Right cardiac atrium (tissue), 5 donors: Measurements from ENCODE around the gene KATNB1. TPM values are rescaled to one million over a fixed set of nuclear protein-coding genes. Genes with fewer than 3 reads are reported as not detected.
"Not testable (repeated sequence)": the region's sequence is repeated elsewhere in the genome, so short reads cannot be mapped to it uniquely, and the experiment has no call there.

Source experiments
- ATAC-seq, 2 donors: fragments of 200-7000 bp; cut with Tn5 transposase; one replicate each; pipeline versions ENCODE4 v1.8.0 to v1.9.1; 2020; ENCODE audit warnings: moderate library complexity in 2 of 2, mild to moderate bottlenecking in 1 of 2
- DNase-seq, 3 donors: peaks; one replicate each; pipeline ENCODE4 v3.0.0-alpha.2; 2020
- H3K27ac ChIP-seq: one replicate; pipeline ENCODE4 v1.5.1; 2013; ENCODE audit warnings: mild to moderate bottlenecking, low read length, control low read depth, moderate library complexity
- H3K27me3 ChIP-seq: one replicate; pipeline ENCODE4 v1.6.1; 2013; ENCODE audit not compliant: control insufficient read depth, insufficient read depth
- H3K4me1 ChIP-seq: one replicate; pipeline ENCODE4 v1.6.1; 2013; ENCODE audit warnings: low read length; ENCODE audit not compliant: control insufficient read depth, insufficient read depth
- H3K4me3 ChIP-seq: one replicate; pipeline ENCODE4 v1.5.1; 2013; ENCODE audit warnings: low read length, control low read depth
- H3K9me3 ChIP-seq: one replicate; pipeline ENCODE4 v1.6.1; 2013; ENCODE audit warnings: low read length; ENCODE audit not compliant: control insufficient read depth
- WGBS: extraction: QIAGEN DNeasy Blood & Tissue Kit; methylation state at CpG from one replicate; pipeline ENCODE4 v1.1.7; 2013; 5-methylcytosine and 5-hydroxymethylcytosine counted together
- intact Hi-C, 4 donors: fragments of 100-400 bp; cut with DNase I; formaldehyde crosslinking; loops; one replicate each; pipeline versions ENCODE4 v1.11.0 to v1.14.0; 2022 to 2023
- polyA plus RNA-seq: library from polyadenylated mRNA; stranded (reverse); fragments of 200-250 nt; gene quantifications from one replicate; pipeline ENCODE4 v1.2.3, GENCODE V29; 2013
- total RNA-seq, 4 donors: library from RNA; stranded (reverse); fragmentation: NEBNext Ultra II Directional; extraction: Animal tissue kit (Norgen Biotek cat#: 25700); gene quantifications; one replicate each; pipeline ENCODE4 v1.2.1, GENCODE V29; 2021
- donor health status: healthy with polysubstance abuse.
- donor health status: DM: no; HTN: yes; CAD: no.
- donor health status: DM: no; HTN: no; CAD: no.
- donor health status: DM: no; HTN: yes; CAD: no; lungs with severe emphysema.
- donor health status: DM: yes; HTN: yes; CAD: no.

Gene KATNB1
- total and polyA plus RNA-seq, 5 donors: 8.4 to 16.3 (median 12.0) TPM

- no peaks in the 10 kb centered on the region for H3K27me3 ChIP-seq
- H3K4me3 ChIP-seq: no peak overlapping the region
- H3K4me1 ChIP-seq: no peaks in the 10 kb centered on the region
- 66% methylated on average over 4 of the region's 4 CpGs for WGBS
- intact Hi-C loops: no loop called here
- ATAC-seq: no peak
- H3K9me3 ChIP-seq: no peaks in the 10 kb centered on the region
- no peak overlapping the region for H3K27ac ChIP-seq
- DNase-seq: no peak
Measured at GRCh38 chr16:57727610-57728009, 8.0 kb upstream of the KATNB1 start.

GRCh38 chr16:57728336-57729181 is 7.0 kb upstream of the KATNB1 start:
- 96% methylated on average over 14 of the region's 14 CpGs for WGBS
- no peaks in the 10 kb centered on the region for H3K4me1 ChIP-seq
- no peak for ATAC-seq
- no peaks in the 10 kb centered on the region for H3K27me3 ChIP-seq
- no peak overlapping the region for H3K27ac ChIP-seq
- no peak for DNase-seq
- no peaks in the 10 kb centered on the region for H3K9me3 ChIP-seq
- intact Hi-C loops: no loop called here
- no peak overlapping the region for H3K4me3 ChIP-seq

- DNase-seq (no peak), ATAC-seq (no peak)
- 92% methylated on average over 1 of the region's 1 CpG for WGBS
- Histone ChIP-seq H3K27me3 (no peaks in the 10 kb centered on the region), H3K4me3 (no peak overlapping the region), H3K27ac (no peak overlapping the region), H3K4me1 (no peaks in the 10 kb centered on the region), H3K9me3 (no peaks in the 10 kb centered on the region)
- intact Hi-C loops: no loop called here
Measured at GRCh38 chr16:57729182-57729484, 6.4 kb upstream of the KATNB1 start.

- not testable (repeated sequence) for H3K9me3 ChIP-seq, H3K27me3 ChIP-seq, H3K4me1 ChIP-seq, ATAC-seq, H3K27ac ChIP-seq, DNase-seq, H3K4me3 ChIP-seq
- intact Hi-C loops: loop anchor here in 1 of 4 donors (10.0 kb wide), 1 partner anchor 145 kb away; no protein-coding TSS in a partner anchor
- WGBS: 96% methylated on average over 6 of the region's 6 CpGs
Measured at GRCh38 chr16:57729852-57730251, 5.7 kb upstream of the KATNB1 start.

GRCh38 chr16:57730771-57731730 is 4.5 kb upstream of the KATNB1 start:
- no peaks in the 10 kb centered on the region for H3K9me3 ChIP-seq
- intact Hi-C loops: loop anchor here in 1 of 4 donors (10.0 kb wide), 1 partner anchor 146 kb away; no protein-coding TSS in a partner anchor
- H3K27me3 ChIP-seq: no peaks in the 10 kb centered on the region
- ATAC-seq: no peak
- H3K4me3 ChIP-seq: no peak overlapping the region
- H3K4me1 ChIP-seq: no peaks in the 10 kb centered on the region
- no peak overlapping the region for H3K27ac ChIP-seq
- 62% methylated on average over 13 of the region's 13 CpGs for WGBS
- no peak for DNase-seq

- Histone ChIP-seq H3K27ac (no peak overlapping the region), H3K27me3 (no peaks in the 10 kb centered on the region), H3K4me3 (no peak overlapping the region), H3K4me1 (no peaks in the 10 kb centered on the region), H3K9me3 (no peaks in the 10 kb centered on the region)
- WGBS: 49% methylated on average over 2 of the region's 2 CpGs
- intact Hi-C loops: loop anchor here in 1 of 4 donors (10.0 kb wide), 1 partner anchor 147 kb away; no protein-coding TSS in a partner anchor
- ATAC-seq: no peak
- DNase-seq: no peak
Measured at GRCh38 chr16:57732037-57732436, 3.5 kb upstream of the KATNB1 start.

GRCh38 chr16:57732714-57733113 is 2.9 kb upstream of the KATNB1 start:
- intact Hi-C loops: loop anchor here in 1 of 4 donors (10.0 kb wide), 1 partner anchor 148 kb away; no protein-coding TSS in a partner anchor
- Histone ChIP-seq H3K4me3 (no peak overlapping the region), H3K27ac (no peak overlapping the region), H3K9me3 (no peaks in the 10 kb centered on the region), H3K27me3 (no peaks in the 10 kb centered on the region), H3K4me1 (no peaks in the 10 kb centered on the region)
- 67% methylated on average over 2 of the region's 2 CpGs for WGBS
- ATAC-seq: no peak
- DNase-seq: no peak

GRCh38 chr16:57734308-57734924 is 1.2 kb upstream of the KATNB1 start:
- WGBS: 59% methylated on average over 20 of the region's 20 CpGs
- ATAC-seq (no peak), DNase-seq (no peak)
- intact Hi-C loops: loop anchor here in 1 of 4 donors (10.0 kb wide), 1 partner anchor 150 kb away; no protein-coding TSS in a partner anchor
- no peaks in the 10 kb centered on the region for H3K4me1 ChIP-seq
- no peaks in the 10 kb centered on the region for H3K27me3 ChIP-seq
- peak overlapping the region; percentile 94 for H3K27ac ChIP-seq
- no peaks in the 10 kb centered on the region for H3K9me3 ChIP-seq
- peak overlapping the region; percentile 73 for H3K4me3 ChIP-seq

GRCh38 chr16:57734925-57735754 is 430 bp upstream of the KATNB1 start:
- Histone ChIP-seq H3K27me3 (no peaks in the 10 kb centered on the region), H3K4me3 (peak overlapping the region; percentile 73), H3K27ac (peak overlapping the region; percentile 94), H3K4me1 (no peaks in the 10 kb centered on the region), H3K9me3 (no peaks in the 10 kb centered on the region)
- WGBS: under 1% methylated on average over 45 of the region's 45 CpGs
- intact Hi-C loops: loop anchor here in 1 of 4 donors (10.0 kb wide), 1 partner anchor 150 kb away; no protein-coding TSS in a partner anchor
- DNase-seq (peak; percentile 99), ATAC-seq (peak; percentile 96 to 97)
